Hair follicular keratinocyte (primary cell): ENCODE results near the gene PTRH1. TPM values are rescaled to one million over a fixed set of nuclear protein-coding genes. Genes with fewer than 3 reads are reported as not detected.

ENCODE experiments used
- total RNA-seq: library from RNA; depleted of rRNA; stranded (reverse); fragments of >200 nt; gene quantifications from 2 replicates; pipeline ENCODE4 v1.2.3, GENCODE V29; 2015

Gene PTRH1
- total RNA-seq, result 66.5 and 76.0 TPM in 2 replicates

GRCh38 chr9:127715470-127716337 lies at the start of gene PTRH1, which contains the start of gene TTC16:
PTRH1 (minus strand) TSS chr9:127715663; CDS start chr9:127715639, 24 bp downstream.
TTC16 (plus strand) TSS chr9:127716079; CDS start chr9:127716146, 67 bp downstream.

GRCh38 chr9:127734747-127735529 lies 19.5 kb upstream of the PTRH1 start, which contains the start of gene TOR2A:
TOR2A (minus strand) TSS chr9:127735294; CDS start chr9:127735270, 24 bp downstream.

GRCh38 chr9:127706836-127707241 lies 8.6 kb downstream of the PTRH1 start, which contains the start of gene CFAP157:
CFAP157 (plus strand) TSS chr9:127706988; CDS start chr9:127707032, 44 bp downstream.

Other genes with a start within 250 kb of the PTRH1 start
- 31.7 and 46.0 TPM in 2 replicates for gene STXBP1, start 103.4 kb downstream of the PTRH1 start, total RNA-seq
- gene CFAP157, start 8.7 kb downstream of the PTRH1 start, total RNA-seq, result not detected in 2 replicates
- not detected in 2 replicates for gene TTC16, start 416 bp upstream of the PTRH1 start, total RNA-seq
- gene TOR2A, start 19.6 kb upstream of the PTRH1 start, total RNA-seq, result 9.9 and 16.0 TPM in 2 replicates
- 0.15 and 0.23 TPM in 2 replicates for gene SH2D3C, start 63.0 kb upstream of the PTRH1 start, total RNA-seq
- 25.4 and 28.7 TPM in 2 replicates for gene CDK9, start 70.4 kb upstream of the PTRH1 start, total RNA-seq
- gene FPGS, start 87.2 kb upstream of the PTRH1 start, total RNA-seq, result 74.0 and 76.5 TPM in 2 replicates
- gene ENG, start 139.0 kb upstream of the PTRH1 start, total RNA-seq, result 6.2 and 9.6 TPM in 2 replicates
- 34.4 and 45.3 TPM in 2 replicates for gene AK1, start 162.0 kb upstream of the PTRH1 start, total RNA-seq
- gene ST6GALNAC6, start 183.9 kb upstream of the PTRH1 start, total RNA-seq, result 25.8 and 35.7 TPM in 2 replicates
- 36.4 and 42.8 TPM in 2 replicates for gene ST6GALNAC4, start 201.4 kb upstream of the PTRH1 start, total RNA-seq
- 10.2 and 21.9 TPM in 2 replicates for gene PIP5KL1, start 215.1 kb upstream of the PTRH1 start, total RNA-seq
- 13.4 and 20.5 TPM in 2 replicates for gene DPM2, start 222.2 kb upstream of the PTRH1 start, total RNA-seq